GOT3 (cell line): Measurements from ENCODE around the gene INCA1.

ENCODE experiments used
- DNase-seq: peaks from one replicate; lab custom pipeline; 2025; ENCODE audit warnings: mixed read lengths; lab: John Stamatoyannopoulos, UW

INCA1 gene

DNA sequence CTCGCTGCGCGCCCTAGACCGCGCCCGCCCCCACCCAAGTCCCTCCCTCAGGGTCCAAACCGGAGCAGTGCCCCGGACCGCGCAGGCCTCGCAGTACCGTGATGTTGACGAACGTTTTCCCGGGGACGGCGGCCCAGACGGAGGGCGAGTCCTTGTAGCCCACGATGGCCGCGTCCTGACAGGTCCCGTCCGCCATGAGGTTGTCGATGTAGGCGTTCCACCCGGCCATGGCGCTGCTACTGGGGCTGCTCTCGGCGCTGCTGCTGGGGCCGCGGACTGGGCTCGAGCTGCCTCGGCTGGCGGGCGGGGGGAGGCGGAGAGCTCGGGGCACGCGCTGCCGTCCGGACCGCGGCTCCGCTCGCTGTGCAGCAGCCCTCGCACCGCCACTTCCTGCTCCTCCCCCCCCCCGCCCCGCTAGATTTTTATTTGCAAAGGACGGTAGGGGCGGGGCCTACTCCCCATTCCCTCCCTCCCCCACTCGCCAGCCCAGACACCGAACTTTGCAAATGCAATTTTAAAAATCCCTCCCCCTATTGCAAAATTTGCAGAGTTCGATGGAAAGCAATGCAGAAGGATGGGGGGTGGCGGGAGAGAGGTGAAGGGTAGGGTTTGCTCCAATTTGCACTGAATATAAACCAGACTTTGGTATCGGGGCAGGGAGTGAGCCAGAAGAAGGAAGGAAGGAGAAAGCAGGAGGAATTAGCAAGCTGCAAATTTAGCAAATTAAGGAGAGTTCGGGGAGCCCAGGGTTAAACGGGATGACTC, 49.0 kb downstream of the INCA1 start, which contains the start of gene PFN1:
TSS of gene PFN1 (minus strand) at position 365 of the 765 bp plus-strand sequence. CDS start at position 229, 136 bp downstream.
- DNase-seq: peak; percentile 81

DNA sequence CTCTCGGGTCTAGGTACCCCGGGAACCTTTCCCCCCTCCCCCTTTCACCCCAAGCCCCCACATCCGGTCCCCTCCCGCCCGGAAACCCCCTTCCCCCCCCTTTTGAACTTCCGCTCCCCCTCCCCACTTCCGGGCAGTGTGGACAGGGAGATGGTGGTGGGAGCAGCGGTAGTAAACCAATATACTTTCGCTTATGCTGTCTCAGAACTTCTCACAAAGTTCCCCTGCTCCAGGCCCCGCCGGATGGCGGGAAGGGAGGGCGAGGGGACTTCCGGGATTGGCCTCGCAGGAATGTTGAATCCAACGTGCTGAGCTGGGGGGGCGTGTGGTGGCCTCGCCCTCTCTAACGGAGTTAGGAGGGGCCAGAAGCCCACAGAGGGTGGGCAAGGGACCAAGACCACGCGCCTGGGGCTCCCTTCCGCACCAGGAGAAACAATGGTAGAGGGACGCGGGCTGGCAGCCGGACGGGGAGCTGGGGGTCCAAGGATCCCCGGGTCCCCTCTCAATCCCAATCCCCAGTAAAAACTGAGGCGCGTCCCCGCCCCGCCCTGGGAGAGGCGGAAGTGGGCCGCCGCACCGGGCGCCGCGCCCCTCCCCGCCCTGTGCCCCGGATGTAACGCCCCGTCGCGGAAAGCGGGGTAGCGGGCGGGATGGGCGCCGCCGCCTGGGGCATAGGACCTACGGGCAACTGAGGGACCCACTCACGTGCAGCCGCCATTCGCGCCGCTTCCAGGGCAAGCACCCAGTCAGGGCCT, 49.7 kb downstream of the INCA1 start:
- no peak for DNase-seq

DNA sequence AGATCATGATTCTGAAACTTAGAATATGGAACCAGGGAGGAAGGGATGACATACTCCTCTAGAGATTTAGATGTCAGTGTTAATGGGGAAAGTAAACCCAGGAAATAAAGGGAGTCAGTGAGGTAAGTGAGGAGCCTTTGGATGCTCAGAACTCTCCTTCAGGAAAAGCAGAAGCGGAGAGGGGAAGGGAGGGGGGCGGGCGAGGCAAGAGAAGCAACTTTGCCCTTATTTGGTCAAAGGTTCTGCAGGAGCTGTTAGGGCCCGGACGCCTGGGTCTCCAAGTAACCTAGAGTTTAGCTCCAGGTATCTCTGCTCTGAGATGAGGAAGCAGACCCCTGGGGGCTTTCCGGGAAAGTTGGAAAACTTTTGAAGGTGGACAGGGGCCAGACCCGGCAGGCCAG, 50.3 kb downstream of the INCA1 start:
- no peak for DNase-seq

DNA sequence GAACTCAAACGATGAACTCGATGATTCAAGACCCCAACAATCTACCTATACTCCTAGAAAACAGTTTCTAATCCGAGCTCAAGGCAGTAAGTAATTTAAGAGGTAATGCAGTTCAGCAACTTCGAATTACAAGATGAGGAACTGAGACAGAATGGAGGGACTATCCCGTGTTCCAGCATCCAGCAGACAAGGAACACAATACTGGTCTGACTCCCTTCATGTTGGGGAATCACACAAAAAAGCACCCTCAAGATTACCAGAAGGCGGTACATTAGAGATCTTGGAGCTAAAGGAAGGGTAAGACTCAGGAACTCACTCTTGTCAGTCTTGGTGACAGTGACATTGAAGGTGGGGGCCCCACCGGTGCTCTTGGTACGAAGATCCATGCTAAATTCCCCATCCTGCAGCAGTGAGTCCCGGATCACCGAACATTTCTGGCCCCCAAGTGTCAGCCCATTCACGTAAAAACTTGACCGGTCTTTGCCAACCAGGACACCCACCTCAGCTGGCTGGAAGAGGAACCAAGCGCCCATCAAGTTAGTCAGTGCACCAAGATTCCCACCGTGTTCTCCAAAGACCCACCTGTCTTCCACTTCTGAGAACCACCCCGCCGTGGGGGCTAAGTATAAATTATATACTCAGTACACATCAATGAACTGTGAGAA, 50.9 kb downstream of the INCA1 start:
- DNase-seq: no peak

DNA sequence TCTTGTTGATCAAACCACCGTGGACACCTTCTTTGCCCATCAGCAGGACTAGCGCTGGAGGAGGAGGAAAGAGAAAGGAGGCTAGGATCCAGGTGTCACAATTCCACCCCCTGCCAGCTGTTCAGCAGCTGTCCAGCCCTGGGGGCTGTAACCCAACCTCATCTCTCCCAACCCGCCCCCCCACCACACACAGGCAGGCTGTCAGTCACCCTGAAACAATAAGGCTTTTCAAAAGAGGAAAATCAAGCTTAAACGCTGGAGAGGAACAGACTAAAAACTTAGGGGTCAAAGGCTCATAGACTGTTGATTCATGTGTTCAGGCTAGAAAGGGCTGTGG, 51.4 kb downstream of the INCA1 start:
- no peak for DNase-seq

DNA sequence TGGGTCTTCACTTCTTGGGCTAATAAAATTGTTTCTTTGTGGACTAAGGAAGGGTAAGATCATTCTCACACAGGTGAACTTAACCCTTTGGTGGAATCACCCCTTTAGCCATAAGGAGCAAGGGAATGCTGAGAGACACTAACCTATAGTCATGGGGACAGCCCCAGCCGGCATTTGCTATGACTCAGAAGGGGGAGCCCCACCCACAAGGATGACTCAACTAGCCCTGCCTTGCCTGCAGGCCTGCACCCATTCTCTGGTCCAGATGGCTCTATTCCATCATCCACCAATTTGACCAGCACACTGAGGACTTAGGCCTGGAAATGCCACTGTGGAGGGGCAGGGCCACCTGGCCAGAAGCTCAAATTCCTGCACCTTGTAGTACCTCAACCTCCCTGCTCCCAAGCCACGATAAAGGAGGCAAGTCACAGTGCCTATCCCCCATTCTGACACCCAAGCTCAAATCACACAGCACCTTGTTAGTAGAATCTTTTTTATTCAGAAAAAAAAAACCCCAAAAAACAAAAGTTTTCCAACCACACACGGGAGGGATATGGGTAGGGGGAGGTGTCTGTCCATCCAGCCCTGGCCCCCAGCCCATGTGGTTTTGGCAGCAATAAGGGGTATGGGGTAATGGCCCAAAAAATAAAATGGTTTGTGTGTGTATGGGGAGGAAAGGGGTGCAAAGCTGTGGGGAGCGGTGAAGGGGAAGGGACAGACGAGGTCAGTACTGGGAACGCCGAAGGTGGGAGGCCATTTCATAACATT, 52.0 kb downstream of the INCA1 start:
- DNase-seq: peak; percentile 55

DNA sequence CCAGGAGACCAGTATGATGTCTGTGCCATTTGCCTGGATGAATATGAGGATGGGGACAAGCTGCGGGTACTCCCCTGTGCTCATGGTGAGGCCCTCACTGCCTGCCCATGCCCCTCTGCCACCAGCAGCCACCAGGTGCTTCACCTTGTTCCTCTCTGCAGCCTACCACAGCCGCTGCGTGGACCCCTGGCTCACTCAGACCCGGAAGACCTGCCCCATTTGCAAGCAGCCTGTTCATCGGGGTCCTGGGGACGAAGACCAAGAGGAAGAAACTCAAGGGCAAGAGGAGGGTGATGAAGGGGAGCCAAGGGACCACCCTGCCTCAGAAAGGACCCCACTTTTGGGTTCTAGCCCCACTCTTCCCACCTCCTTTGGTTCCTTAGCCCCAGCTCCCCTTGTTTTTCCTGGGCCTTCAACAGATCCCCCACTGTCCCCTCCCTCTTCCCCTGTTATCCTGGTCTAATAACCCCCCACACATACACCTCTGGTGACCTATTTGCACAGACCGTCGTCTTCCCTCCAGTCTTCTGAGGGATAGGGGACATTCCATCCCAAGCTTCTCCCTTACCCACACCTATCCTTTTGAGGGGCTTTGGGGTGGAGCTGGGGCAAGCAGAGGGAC, 52.7 kb downstream of the INCA1 start:
- no peak for DNase-seq

DNA sequence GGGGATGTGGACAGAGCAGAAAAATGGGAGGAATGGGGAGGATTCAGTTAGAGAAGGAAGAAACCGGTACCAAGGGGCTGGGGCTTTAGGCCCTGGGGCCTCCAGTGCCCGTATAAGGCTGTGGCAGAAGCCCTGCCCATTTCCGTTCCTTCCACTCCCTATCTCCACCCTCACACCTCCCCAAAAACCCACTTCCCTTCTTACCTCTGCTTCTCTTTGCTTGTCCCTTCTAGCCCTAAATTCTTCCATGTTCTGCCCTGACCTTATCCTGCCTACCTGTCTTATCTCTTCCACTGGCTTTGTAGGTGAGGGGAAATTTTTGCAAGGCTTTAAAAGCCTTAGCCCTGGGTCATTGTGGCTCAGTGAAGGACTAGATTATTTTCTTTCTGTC, 53.2 kb downstream of the INCA1 start:
- no peak for DNase-seq

DNA sequence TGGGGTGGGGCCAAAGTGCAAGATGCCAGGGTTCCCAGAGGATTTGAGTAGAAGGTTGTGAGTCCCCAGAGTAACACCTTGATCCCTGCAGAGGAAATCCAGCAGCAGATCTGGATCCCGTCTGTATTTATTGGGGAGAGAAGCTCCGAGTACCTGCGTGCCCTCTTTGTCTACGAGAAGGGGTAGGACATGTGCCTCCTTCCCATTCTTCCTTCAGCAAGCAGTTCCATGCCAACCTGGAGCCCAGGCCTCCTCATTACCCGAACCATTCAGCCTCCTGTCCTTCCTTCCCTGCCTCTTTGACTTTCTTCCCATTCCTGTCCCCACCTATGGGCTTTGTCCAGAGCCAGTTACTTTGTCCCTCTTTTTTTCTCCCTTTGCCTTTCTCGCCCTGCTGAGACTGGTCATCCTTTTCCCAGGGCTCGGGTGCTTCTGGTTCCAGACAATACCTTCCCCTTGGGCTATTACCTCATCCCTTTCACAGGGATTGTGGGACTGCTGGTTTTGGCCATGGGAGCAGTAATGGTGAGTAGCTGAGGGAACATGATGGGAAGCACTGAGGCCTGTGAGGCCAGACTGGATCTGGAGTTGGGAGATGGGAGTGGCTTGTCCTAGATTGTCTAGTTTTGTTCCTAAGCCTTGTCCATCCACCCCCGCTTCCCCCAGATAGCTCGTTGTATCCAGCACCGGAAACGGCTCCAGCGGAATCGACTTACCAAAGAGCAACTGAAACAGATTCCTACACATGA, 54.4 kb downstream of the INCA1 start:
- no peak for DNase-seq

DNA sequence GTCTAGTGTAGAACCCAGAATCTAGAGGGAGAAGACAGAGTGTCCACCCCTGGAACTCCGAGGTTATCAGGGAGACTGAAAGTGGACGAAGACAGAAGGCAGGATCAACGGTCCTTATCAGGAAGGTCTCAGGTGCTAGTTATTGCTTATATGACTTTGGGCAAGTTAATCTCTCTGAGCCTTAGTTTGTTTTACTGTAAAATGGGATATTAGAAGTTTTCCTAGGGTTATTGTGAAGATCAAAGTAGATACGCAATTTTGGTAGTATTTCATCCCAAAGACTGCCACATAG, 56.1 kb downstream of the INCA1 start:
- no peak for DNase-seq

DNA sequence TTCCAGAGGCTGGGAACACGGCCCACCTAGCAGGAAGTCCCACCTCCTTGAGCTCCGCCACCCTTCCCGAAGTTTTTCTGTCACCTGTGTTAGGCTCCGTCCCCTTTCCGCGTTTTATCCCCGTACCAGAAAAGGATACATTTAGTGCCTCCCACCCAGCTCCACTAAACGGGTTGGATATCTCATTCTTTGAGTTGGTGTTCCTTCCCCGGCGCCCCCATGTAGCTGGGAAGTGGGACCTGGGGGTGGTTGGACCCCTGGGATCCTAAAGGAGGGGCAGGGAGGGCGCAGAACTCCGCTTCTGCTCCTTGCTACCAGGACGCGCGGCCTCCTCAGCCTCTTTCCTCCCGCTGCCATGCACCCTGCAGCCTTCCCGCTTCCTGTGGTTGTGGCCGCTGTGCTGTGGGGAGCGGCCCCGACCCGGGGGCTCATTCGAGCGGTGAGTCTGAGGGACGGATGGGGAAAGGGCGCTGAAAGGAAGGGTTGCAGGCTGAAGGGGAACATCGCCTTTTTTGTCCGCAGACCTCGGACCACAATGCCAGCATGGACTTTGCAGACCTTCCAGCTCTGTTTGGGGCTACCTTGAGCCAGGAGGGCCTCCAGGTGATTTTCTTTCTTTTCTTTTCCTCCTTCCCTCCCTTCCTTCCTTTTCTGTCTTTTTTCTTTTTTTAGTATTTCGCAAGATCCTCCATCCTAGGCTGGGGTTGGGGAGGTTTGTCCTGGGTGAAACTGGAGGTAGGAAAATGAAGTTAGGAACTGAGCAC, 56.6 kb downstream of the INCA1 start:
- no peak for DNase-seq

DNA sequence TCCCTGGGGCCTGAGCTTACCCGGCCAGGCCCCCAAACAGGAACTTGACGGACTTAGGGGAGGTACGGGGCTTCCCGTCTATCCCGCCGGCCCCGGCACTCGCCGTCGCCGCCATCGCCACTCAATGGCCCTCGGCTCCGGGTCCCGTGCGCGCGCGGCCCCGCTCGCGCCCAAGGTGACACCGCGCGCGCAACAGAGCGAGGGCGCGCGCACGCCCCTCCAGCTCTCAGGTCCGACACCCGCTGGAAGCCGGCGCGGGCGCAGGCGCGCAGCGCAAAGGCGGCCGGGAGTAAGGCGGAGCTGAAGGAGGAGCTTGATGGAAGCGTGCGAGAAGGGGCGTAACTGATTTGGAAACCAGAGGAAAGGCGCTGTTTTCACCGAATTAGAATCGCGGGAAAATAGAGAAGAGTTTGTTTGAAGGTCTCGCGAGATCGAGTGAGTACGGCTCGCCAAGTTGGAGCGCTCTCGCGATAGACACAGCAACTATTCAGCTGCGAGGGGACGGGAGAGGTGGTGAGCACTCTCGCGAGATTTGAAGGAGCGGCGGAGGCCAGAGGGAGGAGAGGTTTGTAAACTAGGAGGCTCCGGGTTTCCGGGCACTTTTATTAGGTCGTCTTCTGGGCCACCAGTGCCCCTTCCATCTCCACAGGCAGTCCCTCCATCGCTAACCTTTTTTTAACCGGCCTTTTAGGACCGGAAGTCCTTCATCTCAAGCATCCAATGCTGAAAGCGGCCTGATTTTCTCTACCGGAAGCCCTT, 57.3 kb downstream of the INCA1 start, which contains the start of the genes RNF167 and SLC25A11:
TSS of gene RNF167 (plus strand) at position 473 of the 759 bp plus-strand sequence. CDS start 642 bp downstream, outside the sequence.
TSS of gene SLC25A11 (minus strand) at position 251 of the 759 bp plus-strand sequence. CDS start at position 115, 136 bp downstream.
- DNase-seq: peak; percentile 92

DNA sequence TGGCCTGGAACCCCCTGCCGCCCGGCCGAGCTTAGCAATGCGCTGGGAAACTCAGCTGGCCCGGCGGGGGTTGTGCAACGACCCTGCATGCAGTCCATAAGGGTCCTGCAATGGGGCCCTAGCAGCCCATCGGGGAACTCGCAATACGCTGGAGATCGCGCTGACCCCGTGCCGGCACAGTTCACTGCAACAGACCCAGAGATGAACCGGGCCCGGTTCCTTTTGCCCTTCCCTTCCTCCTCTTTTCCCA, 57.9 kb downstream of the INCA1 start:
- no peak for DNase-seq

DNA sequence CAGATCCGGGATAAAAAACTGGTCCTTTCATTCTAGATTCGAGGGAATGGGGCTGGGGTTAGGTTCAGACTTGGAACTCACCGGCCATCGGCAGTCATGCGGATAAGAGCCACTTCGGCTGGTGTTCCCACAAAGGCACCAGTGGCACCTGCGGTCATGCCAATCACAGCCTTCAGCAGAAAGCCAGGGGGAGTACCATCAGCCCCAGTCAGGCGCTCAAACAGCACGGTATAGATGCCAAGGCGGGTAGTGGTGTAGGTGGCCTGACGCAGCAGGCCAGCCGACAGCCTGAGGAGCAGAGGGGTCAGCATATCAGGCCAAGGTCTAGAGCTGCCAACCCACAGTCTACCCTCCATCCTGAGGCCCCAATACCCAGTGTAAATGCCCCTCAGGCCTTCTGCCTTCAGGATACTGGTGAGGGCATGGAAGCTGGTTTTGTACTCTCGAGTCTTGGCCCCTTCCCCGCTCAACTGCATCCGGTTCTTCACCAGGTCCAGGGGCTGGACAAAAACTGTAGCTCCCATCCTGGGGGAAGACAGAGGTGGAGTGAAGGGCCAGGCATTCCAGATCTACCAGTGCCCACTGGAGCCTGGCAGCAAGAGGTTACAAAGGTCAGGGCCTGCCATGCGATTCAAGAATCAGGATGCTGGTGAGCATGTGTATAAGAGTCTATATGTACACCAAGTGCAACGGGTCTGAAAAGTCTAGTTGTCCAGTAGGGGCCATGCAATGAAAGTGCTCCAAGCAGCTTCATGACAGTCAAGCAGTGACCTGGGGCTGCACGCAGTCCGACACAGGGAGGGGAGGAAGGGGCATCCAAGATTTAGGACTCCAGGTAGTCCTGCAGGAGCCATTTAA, 58.4 kb downstream of the INCA1 start:
- DNase-seq: no peak
